ENCODE data around the gene RIC8B. TPM values are rescaled to one million over a fixed set of nuclear protein-coding genes. Genes with fewer than 3 reads are reported as not detected.

RIC8B gene
- total RNA-seq, 1 experiment from 2014 or later = 29.0 TPM

- H3K9me3 ChIP-seq (ENCODE audit: control insufficient read depth, low read depth, low read length) = no peaks in the 10 kb centered on the region
- TF ChIP-seq CTCF (conservative IDR thresholded peaks at IDR 0.05) = no peak
- no peak overlapping the region for H2BK120ac ChIP-seq (ENCODE audit: low read depth, low read length, poor library complexity, severe bottlenecking)
- no peak overlapping the region for H2BK20ac ChIP-seq (ENCODE audit: low read depth, low read length, poor library complexity, severe bottlenecking)
- H3K27me3 Mint-ChIP-seq (ENCODE audit: low read depth) = peaks cover 5% of the 10 kb centered on the region
- H3K27ac Mint-ChIP-seq = no peak overlapping the region
- H3K36me3 Mint-ChIP-seq (ENCODE audit: insufficient read depth in 1 of 3, low read depth in 3 of 3) = no peaks in the 10 kb centered on the region
- no peak overlapping the region for H2BK5ac ChIP-seq (ENCODE audit: insufficient read length, low read length)
- no peak overlapping the region for H2BK12ac ChIP-seq (ENCODE audit: insufficient read length, low read depth, low read length)
- no CpG with 5 or more reads among the region's 5 CpGs for WGBS (ENCODE audit: extremely low coverage, insufficient read length, low lambda C conversion rate)
- no peak overlapping the region for H2BK15ac ChIP-seq (ENCODE audit: low read depth, low read length)
- no peak overlapping the region for H3K9ac ChIP-seq (ENCODE audit: extremely low read depth, insufficient read length, low read length)
- H3K14ac ChIP-seq (ENCODE audit: insufficient read depth, low read length) = no peak overlapping the region
- no peaks in the 10 kb centered on the region; the same call in 1 of the 2 replicates for H3K4me1 ChIP-seq (ENCODE audit: insufficient read depth, low read length)
- H3K4me1 Mint-ChIP-seq = peaks cover 30 to 31% of the 10 kb centered on the region in 2 experiments
- no peak overlapping the region for H4K91ac ChIP-seq (ENCODE audit: insufficient read length, low read depth, low read length)
- no peaks in the 10 kb centered on the region for H3K27me3 ChIP-seq (ENCODE audit: insufficient read depth, low read length)
- no peaks in the 10 kb centered on the region for H3K79me2 ChIP-seq (ENCODE audit: insufficient read depth, low read length)
- H3K4me2 ChIP-seq (ENCODE audit: insufficient read depth, insufficient read length, low read length) = no peak overlapping the region
- H3K4me3 Mint-ChIP-seq = no peak overlapping the region
- H2AFZ ChIP-seq (ENCODE audit: low read length) = no peak overlapping the region
- no peaks in the 10 kb centered on the region for H4K20me1 ChIP-seq (ENCODE audit: control insufficient read depth, insufficient read depth, insufficient read length)
- H3K23me2 ChIP-seq (ENCODE audit: insufficient read length, low read depth, low read length, poor library complexity, severe bottlenecking) = no peaks in the 10 kb centered on the region
- H3K23ac ChIP-seq (ENCODE audit: insufficient read length, low read depth, low read length) = no peak overlapping the region
- H3T11ph ChIP-seq (ENCODE audit: low read length) = no peak overlapping the region
- H4K8ac ChIP-seq (replicated peaks; ENCODE audit: insufficient read length, low read depth, low read length) = no peak overlapping the region
- no peak for DNase-seq
- H3K56ac ChIP-seq (ENCODE audit: insufficient read length, low read depth, low read length) = no peak overlapping the region
- H3K4ac ChIP-seq (ENCODE audit: low read depth, low read length) = no peak overlapping the region
- H4K5ac ChIP-seq (ENCODE audit: insufficient read length, low read depth, low read length) = no peak overlapping the region
- no peaks in the 10 kb centered on the region for H3K9me3 Mint-ChIP-seq
- H2AK5ac ChIP-seq (ENCODE audit: insufficient read length, low read length) = no peak overlapping the region
- H3K18ac ChIP-seq (ENCODE audit: insufficient read length, low read depth, low read length) = no peak overlapping the region
- H3K79me1 ChIP-seq (ENCODE audit: insufficient read depth, low read depth, low read length, poor library complexity, severe bottlenecking) = no peaks in the 10 kb centered on the region
- no peak overlapping the region for H3K27ac ChIP-seq (ENCODE audit: insufficient read length, low read depth, low read length)
Measured at GRCh38 chr12:106915635-106916026, 141.1 kb downstream of the RIC8B start.

Measured in H9 (cell line).